ENCODE data around the gene ZMYND19. TPM values are rescaled to one million over a fixed set of nuclear protein-coding genes. Genes with fewer than 3 reads are reported as not detected.
"Not testable (repeated sequence)": the region's sequence is repeated elsewhere in the genome, so short reads cannot be mapped to it uniquely, and the experiment has no call there.

The ZMYND19 gene
- total and polyA plus RNA-seq, 11 donors = 6.8 to 20.5 (median 10.2) TPM

DNA sequence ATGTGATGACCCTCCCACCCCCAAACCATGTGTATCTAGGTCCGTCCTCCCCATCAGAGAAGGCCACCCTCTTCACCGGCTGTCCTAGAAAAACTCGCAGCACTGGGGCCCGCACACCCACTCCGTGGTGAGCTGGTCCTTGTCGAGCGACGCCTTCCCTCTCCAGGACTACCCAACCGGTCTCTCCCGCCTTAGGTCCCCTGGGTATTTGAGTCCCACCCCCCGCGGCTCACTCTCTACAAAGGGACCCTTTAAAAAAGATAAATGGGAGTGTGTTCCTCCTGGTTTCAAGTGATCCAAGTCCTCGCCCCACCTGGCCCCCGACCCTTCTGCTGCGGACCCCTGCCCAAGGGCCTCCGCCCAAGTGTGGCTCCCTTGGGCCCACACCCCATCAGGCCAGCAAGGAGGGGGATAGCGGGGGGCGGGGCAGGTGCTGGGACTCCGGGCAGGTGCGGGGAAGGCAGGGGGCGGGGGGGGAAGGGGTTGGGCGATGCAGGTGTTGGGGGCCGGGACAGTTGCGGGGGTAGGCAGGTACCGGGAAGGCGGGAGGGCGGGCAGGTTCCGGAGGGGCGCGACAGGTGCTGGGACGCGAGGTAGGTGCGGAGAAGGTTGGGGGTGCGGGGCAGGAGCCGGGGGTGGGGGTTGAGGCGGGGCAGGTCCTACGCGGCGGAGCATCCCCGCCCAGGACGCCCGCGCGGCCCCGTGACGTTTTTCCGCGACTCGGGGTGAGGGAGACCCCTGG, 14.2 kb upstream of the ZMYND19 start:
- Histone ChIP-seq H3K36me3 (no peaks in the 10 kb centered on the region), H3K27me3 (no peaks in the 10 kb centered on the region), H3K4me3 (peak overlapping the region; percentile 44 to 91 (median 65)), H3K27ac (peak overlapping the region in 7 of 12 donors; percentile 41 to 78 (median 60)), H3K9me3 (no peaks in the 10 kb centered on the region), H3K4me1 (peaks cover 7 to 52% (median 23%) of the 10 kb centered on the region in 12 donors)
- TF ChIP-seq, protein P1, sequence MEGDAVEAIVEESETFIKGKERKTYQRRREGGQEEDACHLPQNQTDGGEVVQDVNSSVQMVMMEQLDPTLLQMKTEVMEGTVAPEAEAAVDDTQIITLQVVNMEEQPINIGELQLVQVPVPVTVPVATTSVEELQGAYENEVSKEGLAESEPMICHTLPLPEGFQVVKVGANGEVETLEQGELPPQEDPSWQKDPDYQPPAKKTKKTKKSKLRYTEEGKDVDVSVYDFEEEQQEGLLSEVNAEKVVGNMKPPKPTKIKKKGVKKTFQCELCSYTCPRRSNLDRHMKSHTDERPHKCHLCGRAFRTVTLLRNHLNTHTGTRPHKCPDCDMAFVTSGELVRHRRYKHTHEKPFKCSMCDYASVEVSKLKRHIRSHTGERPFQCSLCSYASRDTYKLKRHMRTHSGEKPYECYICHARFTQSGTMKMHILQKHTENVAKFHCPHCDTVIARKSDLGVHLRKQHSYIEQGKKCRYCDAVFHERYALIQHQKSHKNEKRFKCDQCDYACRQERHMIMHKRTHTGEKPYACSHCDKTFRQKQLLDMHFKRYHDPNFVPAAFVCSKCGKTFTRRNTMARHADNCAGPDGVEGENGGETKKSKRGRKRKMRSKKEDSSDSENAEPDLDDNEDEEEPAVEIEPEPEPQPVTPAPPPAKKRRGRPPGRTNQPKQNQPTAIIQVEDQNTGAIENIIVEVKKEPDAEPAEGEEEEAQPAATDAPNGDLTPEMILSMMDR (IDR thresholded peaks at IDR 0.05) = no peak
- TF ChIP-seq POLR2A (IDR thresholded peaks at IDR 0.05) = no peak
- WGBS, 4 donors = 7 to 20% (median 8%) methylated on average over 14 to 49 of the region's 49 CpGs
- no peak for ATAC-seq
- intact Hi-C loops (cut with DNase I) = loop anchor here in 3 of 10 donors (1.0 kb wide), 3 partner anchors 11 to 26 kb away; partner anchors contain the start of gene DPH7 (in 1 of the 3)
- peak in 2 of 5 donors; percentile 38 to 45 for DNase-seq

DNA sequence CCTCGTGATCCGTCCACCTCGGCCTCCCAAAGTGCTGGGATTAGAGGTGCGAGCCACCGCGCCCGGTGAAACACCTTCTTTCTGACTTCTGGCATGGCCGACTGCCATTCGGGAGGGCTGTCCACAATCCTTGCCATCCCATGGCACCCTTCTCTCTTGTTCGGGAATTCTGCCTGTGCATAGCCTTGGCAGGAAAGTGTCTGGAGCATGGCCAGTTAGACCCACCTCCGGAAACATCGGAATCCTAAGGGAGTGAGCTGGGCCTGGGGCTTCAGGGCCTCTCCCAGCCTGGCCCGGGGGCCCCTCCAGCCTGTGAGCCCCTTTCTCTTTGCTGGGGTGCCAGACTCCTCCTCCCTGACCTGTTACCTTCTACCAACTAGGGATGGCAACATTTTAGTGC, 13.6 kb upstream of the ZMYND19 start:
- DNase-seq = no peak
- H3K27ac ChIP-seq = no peak overlapping the region
- 68 to 80% (median 75%) methylated on average over 13 of the region's 13 CpGs for WGBS, 4 donors
- no peaks in the 10 kb centered on the region for H3K27me3 ChIP-seq
- H3K4me1 ChIP-seq = peaks cover 7 to 48% (median 23%) of the 10 kb centered on the region in 12 donors
- intact Hi-C loops (cut with DNase I) = loop anchor here in 2 of 10 donors (1.0 kb wide), 2 partner anchors 11 to 12 kb away; no protein-coding TSS in a partner anchor
- TF ChIP-seq, protein P1 (IDR thresholded peaks at IDR 0.05) = no peak
- no peak for TF ChIP-seq POLR2A (IDR thresholded peaks at IDR 0.05)
- no peak for ATAC-seq
- H3K36me3 ChIP-seq = no peaks in the 10 kb centered on the region
- no peak overlapping the region for H3K4me3 ChIP-seq
- H3K9me3 ChIP-seq = no peaks in the 10 kb centered on the region

DNA sequence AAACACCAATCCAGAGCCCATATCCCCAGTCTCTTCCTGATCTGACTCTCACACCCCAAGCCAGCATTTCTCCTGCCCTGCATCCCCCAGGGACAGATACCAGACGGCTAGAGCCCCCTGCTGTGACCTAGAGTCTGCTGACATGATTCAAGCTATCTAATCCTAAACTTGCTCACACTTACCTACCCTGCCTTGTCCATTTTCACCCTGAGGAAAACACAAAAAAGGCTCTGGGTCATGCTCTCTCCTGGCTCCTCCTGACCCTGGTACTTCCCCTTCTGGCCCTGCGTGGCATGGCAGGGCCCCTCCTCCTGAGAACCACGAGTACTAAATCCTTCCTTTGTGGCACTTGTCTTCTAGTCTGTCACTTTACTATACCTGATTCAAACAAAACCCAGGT, 12.3 kb upstream of the ZMYND19 start:
- no peak for ATAC-seq
- intact Hi-C loops (cut with DNase I) = loop anchor here in 1 of 10 donors (1.0 kb wide), 1 partner anchor 10 kb away; no protein-coding TSS in a partner anchor
- TF ChIP-seq, protein P1 (IDR thresholded peaks at IDR 0.05) = no peak
- TF ChIP-seq POLR2A (IDR thresholded peaks at IDR 0.05) = no peak
- no peaks in the 10 kb centered on the region for H3K9me3 ChIP-seq
- H3K4me3 ChIP-seq = no peak overlapping the region
- 12 to 19% (median 15%) methylated on average over 3 of the region's 3 CpGs for WGBS, 4 donors
- H3K4me1 ChIP-seq = peaks cover 7 to 36% (median 20%) of the 10 kb centered on the region in 12 donors
- no peaks in the 10 kb centered on the region for H3K27me3 ChIP-seq
- H3K27ac ChIP-seq = peak overlapping the region in 1 of 12 donors; percentile 19
- no peak for DNase-seq
- no peaks in the 10 kb centered on the region for H3K36me3 ChIP-seq

DNA sequence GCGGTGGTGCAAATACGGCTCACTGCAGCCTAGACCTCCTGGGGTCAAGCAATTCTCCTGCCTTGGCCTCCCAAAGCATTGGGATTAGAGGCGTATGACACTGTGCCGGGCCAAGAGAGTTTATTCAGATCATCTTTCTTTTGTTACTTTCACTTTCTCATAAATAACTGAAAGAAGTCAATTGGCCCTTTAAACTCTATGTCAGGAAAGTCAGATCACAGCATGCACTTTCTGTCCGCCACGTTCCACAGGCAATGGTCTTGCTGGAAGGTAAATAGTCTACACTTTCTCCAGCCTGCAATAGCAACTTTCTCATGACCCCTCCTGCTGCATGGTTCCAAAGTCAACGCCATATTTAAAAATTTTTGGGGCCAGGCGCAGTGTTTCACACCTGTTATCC, 8.6 kb upstream of the ZMYND19 start:
- TF ChIP-seq POLR2A (IDR thresholded peaks at IDR 0.05) = no peak
- TF ChIP-seq, protein P1 (IDR thresholded peaks at IDR 0.05) = no peak
- Histone ChIP-seq H3K27me3 (no peaks in the 10 kb centered on the region), H3K27ac (no peak overlapping the region), H3K36me3 (no peaks in the 10 kb centered on the region), H3K9me3 (no peaks in the 10 kb centered on the region), H3K4me1 (peaks cover 0 to 15% (median 0%) of the 10 kb centered on the region in 12 donors), H3K4me3 (no peak overlapping the region)
- ATAC-seq (no peak), DNase-seq (no peak)
- 80 to 89% (median 82%) methylated on average over 8 of the region's 8 CpGs for WGBS, 4 donors
- intact Hi-C loops (cut with DNase I) = no loop called here

DNA sequence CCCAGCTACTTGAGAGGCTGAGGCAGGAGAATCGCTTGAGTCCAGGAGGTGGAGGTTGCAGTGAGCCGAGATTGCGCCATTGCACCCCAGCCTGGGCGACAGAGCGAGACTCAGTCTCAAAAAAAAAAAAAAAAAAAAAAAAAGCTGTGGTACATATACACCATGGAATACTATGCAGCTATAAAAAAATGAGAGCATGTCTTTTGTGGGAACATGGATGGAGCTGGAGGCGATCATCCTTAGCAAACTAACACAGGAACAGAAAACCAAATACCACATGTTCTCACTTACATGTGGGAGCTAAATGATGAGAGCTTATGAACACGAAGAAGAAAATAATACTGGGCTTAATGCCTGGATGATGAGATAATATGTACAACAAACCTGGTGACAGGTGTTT, 6.3 kb upstream of the ZMYND19 start:
- ATAC-seq; DNase-seq; H3K4me3 ChIP-seq; H3K4me1 ChIP-seq; H3K9me3 ChIP-seq; intact Hi-C loops (cut with DNase I); H3K27me3 ChIP-seq; H3K27ac ChIP-seq; H3K36me3 ChIP-seq: not testable (repeated sequence)
- WGBS, 4 donors = 95 to 97% (median 95%) methylated on average over 7 of the region's 7 CpGs

Measured in heart left ventricle (tissue), 16 donors.